Measurements from ENCODE around the gene OR8A1.

The OR8A1 gene

GRCh38 chr11:124569697-124570096, at the start of gene OR8A1:
Gene OR8A1, plus strand, starts transcription at chr11:124569997. Its CDS starts 123 bp downstream, at chr11:124570120.
- no peak for DNase-seq

- no peak for DNase-seq
Measured at GRCh38 chr11:124520550-124520854, 49.3 kb upstream of the OR8A1 start.

GRCh38 chr11:124533626-124534025, 36.2 kb upstream of the OR8A1 start:
- DNase-seq = no peak

GRCh38 chr11:124534051-124534450, 35.7 kb upstream of the OR8A1 start:
- no peak for DNase-seq

GRCh38 chr11:124535552-124536232, 34.1 kb upstream of the OR8A1 start:
- no peak for DNase-seq

- no peak for DNase-seq
Measured at GRCh38 chr11:124536520-124536919, 33.3 kb upstream of the OR8A1 start.

GRCh38 chr11:124538019-124538418, 31.8 kb upstream of the OR8A1 start:
- no peak for DNase-seq

- no peak for DNase-seq
Measured at GRCh38 chr11:124541204-124541603, 28.6 kb upstream of the OR8A1 start.

GRCh38 chr11:124543145-124543544, 26.7 kb upstream of the OR8A1 start:
- no peak for DNase-seq

GRCh38 chr11:124543554-124543953, 26.2 kb upstream of the OR8A1 start, which contains the start of gene OR8B12:
Gene OR8B12, minus strand, starts transcription at chr11:124543654. Its CDS starts 0 bp downstream, at chr11:124543654.
- DNase-seq = no peak

- no peak for DNase-seq
Measured at GRCh38 chr11:124551189-124551588, 18.6 kb upstream of the OR8A1 start.

- no peak for DNase-seq
Measured at GRCh38 chr11:124551987-124552386, 17.8 kb upstream of the OR8A1 start.

- no peak for DNase-seq
Measured at GRCh38 chr11:124556828-124557227, 13.0 kb upstream of the OR8A1 start.

- DNase-seq = no peak
Measured at GRCh38 chr11:124570160-124570559, 363 bp downstream of the OR8A1 start.

- no peak for DNase-seq
Measured at GRCh38 chr11:124577716-124578427, 8.1 kb downstream of the OR8A1 start.

- no peak for DNase-seq
Measured at GRCh38 chr11:124578761-124579160, 9.0 kb downstream of the OR8A1 start.

GRCh38 chr11:124581817-124582216, 12.0 kb downstream of the OR8A1 start:
- DNase-seq = no peak

GRCh38 chr11:124582565-124582964, 12.8 kb downstream of the OR8A1 start:
- no peak for DNase-seq

- no peak for DNase-seq
Measured at GRCh38 chr11:124583781-124584180, 14.0 kb downstream of the OR8A1 start.

- DNase-seq = no peak
Measured at GRCh38 chr11:124584681-124585372, 15.0 kb downstream of the OR8A1 start.

GRCh38 chr11:124586238-124586860, 16.6 kb downstream of the OR8A1 start:
- DNase-seq = peak; percentile 47

GRCh38 chr11:124591430-124591829, 21.6 kb downstream of the OR8A1 start:
- no peak for DNase-seq

- no peak for DNase-seq
Measured at GRCh38 chr11:124592627-124593026, 22.8 kb downstream of the OR8A1 start.

- DNase-seq = no peak
Measured at GRCh38 chr11:124595302-124595701, 25.5 kb downstream of the OR8A1 start.

All from CD4-positive, alpha-beta T cell treated with Interleukin-17A for 4 hours (primary cell).